NCI-H2029 treated with DMSO at 0.1 percent for 48 hours (cell line): ENCODE measurements around the gene RSPH3.

Source experiments
- DNase-seq: peaks from one replicate; lab custom pipeline; 2025; lab: John Stamatoyannopoulos, UW

RSPH3 gene

DNA sequence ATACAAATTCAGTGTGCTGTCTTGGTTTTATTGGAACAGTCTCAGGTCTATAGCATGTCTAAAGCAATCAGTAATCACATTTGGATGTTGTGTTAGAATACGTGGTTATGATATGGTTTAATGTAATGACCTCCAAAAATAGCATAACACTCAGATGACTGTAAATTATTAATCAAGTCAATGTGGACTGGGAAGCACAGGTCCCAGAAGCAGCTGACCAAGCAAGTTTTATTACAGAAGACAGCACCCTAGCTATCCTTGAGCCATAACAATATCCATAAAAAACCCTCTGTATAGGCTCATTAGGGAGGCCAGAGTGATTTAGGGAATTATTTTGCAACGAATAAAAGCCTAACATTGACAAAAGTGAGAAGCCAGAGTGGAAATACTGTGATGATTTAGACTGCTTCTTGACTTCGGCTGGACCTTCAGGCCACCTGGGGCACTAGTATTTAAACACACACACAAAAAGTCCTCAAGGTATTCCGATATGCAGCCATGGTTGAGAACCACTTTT is 66.9 kb downstream of the RSPH3 start:
- no peak for DNase-seq

DNA sequence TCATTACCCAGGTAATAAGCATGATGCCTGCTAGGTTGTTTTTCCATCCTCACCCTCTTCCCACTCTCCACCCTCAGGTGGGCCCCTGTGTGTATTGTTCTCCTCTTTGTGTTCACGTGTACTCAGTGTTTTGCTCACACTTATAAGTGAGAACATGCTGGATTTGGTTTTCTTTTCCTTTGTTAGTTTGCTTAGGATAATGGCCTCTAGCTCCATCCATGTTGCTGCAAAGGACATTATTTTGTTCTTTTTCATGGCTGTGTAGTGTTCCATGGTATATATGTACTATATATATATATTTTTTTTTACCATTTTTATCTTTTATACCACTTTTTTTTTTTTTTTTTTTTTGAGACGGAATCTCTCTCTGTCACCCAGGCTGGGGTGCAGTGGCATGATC is 71.9 kb downstream of the RSPH3 start:
- no peak for DNase-seq

DNA sequence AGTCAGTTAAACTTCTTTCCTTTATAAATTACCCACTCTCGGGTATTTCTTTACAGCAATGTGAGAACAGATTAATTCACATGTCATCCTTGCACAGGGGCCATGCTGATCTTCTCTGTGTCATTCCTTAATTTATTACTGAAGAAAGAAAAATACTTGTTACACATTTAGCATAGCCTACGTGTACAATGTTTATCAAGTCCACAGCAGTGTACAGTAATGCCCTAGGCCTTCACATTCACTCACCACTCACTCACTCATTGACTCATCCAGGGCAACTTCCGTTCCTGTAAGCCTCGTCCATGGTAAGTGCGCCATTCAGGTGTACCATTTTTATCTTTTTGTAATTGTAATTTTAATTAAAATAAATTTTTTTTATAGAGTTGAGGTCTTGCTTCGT is 73.6 kb downstream of the RSPH3 start:
- DNase-seq = no peak

DNA sequence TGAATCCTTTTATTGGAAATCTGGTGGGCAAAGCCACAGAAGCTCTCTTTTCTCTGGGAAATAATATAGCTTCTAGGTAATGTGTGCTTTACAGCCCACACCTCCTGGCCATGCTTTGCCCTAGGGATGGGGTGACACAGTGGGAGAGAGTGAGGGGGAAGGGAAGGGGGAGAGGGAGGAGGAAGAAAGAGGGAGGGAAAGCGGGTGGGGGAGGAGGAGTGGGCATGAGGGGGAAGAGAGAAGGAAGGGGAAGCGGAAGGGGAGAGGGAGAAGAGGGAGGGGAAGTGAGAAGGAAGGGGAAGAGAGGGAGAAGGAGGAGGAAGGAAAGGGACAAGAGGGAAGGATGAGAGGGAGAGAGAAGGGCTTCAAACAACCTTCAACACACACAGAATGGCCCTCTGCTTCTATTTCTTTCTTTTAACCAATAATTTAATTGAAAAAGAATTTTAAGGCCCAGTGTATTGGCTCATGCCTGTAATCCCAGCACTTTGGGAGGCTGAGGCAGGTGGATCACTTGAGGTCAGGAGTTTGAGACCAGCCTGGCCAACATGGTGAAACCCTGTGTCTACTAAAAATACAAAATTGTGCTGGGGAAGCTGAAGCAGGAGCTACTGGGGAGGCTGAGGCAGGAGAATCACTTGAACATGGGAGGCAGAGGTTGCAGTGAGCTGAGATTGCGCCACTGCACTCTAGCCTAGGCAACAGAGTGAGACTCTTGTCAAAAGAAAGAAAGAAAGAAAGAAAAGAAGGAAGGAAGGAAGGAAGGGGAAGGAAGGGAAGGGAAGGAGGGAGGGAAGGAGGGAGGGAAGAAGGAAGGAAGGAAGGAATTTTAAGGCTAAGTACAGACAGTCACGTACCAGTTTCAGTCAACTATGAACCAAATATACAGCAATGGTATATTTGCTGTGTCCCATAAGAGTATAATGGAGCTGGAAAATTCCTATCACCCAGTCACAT is 75.2 kb downstream of the RSPH3 start:
- DNase-seq = no peak

DNA sequence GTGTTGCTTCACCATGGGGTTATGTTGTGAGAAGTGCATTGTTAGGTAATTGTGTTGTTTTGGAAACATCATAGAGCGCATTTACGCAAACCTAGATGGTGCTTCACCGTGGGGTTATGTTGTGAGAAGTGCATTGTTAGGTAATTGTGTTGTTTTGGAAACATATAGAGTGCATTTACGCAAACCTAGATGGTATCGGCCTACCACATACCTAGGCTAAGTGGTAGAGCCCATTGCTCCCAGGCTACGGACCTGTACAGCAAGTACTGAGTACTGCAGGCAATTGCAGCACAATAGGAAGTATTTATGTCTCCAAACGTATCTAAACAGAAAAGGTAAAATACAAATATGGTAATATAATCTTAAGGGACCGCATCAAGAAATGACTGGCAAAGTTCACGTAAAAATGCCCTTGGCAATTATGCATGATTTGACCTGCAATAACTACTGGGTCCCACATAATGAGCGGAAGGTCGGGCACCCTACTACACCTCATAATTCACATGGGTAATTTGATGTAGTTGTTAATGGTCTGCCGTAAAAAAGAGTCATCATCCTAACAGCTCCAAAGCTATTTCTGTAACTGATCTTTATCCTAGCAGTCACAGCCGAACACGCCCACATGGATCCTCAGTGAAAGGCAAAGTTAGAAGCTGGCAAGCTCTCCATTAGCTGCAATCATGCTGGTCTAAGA is 76.0 kb downstream of the RSPH3 start:
- DNase-seq = no peak
